ENCODE measurements around the gene NEU1.
"Not testable (repeated sequence)": the region's sequence is repeated elsewhere in the genome, so short reads cannot be mapped to it uniquely, and the experiment has no call there.

NEU1 gene

DNA sequence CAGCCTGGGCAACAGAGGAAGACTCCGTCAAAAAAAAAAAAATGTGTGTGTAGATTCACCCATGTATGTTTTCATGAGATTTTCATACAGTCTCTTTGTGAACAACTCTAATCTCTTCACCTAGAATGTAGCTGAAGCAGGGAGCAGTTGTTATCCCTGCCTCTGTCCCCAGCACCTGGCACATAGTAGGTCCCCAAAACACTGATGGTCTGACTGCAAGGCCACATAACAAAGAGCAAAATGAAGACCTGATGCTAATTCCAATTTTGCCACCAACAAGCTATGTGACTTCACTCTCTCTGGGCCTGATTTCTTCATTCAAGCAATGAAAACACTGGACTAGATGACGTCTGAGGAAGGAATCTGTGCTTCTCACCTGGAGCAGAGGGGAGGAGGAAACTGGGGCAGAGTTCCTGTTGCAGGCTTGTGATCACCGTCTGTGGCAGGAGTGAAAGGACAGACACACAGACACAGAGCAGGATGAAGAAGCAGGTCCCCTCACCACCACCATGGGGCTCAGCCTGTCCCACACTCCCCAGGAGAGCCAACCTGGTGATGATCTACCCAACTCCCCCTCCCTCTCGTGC, 11.6 kb upstream of the NEU1 start:
- DNase-seq (ENCODE audit: low read depth), result no peak

DNA sequence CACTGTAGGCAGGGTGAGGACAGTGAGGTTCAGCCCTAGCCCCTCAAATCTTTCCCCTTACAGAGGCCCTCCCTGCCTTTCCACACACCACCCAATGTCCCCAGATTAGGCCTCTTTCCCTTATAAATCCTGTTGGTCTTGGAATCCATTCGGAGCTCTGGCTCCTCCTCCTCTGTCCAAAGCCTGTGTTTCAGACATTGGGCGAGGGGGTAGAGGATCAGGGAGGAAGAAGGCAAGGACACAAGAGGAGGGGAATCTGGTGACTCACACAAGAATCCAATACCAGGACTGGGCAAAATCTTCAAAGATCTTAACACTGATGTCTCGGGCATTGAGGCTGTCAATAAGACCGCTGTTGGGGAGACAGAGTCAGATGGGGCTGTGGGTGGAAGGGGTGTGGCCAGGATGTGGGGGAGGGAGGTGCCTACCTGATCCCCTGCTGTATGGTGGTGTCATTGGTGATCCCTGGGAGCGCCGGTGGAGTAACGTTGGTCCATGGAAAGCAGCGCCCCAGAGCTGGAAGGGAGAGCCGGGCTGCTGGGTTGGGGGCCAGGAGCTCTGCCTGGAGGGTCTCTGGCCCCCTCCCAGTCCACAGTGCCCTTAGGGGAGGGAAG, 8.5 kb upstream of the NEU1 start:
- DNase-seq (ENCODE audit: low read depth), result no peak

DNA sequence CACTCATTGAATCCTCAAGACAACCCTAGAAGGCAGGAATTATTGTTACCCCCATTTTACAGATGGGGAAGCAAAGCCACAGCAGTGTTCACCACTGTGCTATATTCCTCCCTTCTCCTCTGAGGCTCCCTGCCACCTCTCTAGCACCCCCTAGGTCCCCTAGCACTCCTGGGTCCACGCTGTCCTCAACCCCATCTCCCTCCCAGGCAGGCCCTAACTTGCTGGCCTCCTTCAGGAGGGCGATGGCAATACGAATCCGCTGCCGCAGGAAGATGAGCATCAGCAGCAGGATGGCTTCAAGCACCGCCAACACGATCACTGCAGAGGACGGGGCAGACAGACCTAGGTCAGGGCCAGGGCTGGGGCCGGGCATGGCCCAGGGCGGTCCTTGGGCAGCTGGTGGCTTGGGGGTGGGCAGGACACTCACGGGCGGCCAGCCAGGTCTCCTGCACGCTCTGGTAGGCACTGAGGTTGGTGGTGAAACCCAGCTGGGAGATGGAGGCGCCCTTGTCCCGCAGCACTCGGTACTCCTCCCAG, 7.8 kb upstream of the NEU1 start:
- DNase-seq (ENCODE audit: low read depth), result no peak

DNA sequence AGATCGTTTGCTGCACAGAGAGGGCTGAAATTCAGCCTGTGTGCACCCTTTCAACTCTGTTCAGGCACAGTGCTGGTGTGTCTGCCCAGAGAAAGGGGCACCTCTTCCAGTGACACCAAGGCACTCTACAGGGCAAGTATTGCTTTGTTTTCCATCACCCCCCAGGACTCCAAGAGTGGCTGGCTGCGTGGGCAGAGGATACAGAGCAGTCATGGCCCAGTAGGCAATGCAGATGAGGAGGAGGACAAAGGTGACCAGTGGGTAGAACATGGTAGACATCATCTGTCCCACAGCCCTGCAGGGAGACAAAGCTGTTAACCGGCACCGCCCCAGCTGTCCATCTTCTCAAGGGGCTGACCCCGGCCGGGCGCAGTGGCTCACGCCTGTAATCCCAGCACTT, 6.7 kb upstream of the NEU1 start:
- DNase-seq (ENCODE audit: low read depth), result no peak

DNA sequence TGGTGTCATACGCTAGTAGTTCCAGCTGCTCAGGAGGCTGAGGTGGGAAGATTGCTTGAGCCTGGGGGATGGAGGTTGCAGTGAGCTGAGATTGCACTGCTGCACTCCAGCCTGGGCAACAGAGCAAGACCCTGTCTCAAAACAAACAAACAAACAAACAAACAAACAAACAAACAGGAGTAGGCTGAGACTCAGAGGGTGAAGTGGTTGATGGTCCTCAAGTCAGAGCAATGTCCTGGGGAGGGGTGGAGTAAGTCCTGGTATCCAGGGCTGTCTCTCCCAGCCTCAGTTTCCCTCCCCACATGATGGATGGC, 6.0 kb upstream of the NEU1 start:
- not testable (repeated sequence) for DNase-seq (ENCODE audit: low read depth)

DNA sequence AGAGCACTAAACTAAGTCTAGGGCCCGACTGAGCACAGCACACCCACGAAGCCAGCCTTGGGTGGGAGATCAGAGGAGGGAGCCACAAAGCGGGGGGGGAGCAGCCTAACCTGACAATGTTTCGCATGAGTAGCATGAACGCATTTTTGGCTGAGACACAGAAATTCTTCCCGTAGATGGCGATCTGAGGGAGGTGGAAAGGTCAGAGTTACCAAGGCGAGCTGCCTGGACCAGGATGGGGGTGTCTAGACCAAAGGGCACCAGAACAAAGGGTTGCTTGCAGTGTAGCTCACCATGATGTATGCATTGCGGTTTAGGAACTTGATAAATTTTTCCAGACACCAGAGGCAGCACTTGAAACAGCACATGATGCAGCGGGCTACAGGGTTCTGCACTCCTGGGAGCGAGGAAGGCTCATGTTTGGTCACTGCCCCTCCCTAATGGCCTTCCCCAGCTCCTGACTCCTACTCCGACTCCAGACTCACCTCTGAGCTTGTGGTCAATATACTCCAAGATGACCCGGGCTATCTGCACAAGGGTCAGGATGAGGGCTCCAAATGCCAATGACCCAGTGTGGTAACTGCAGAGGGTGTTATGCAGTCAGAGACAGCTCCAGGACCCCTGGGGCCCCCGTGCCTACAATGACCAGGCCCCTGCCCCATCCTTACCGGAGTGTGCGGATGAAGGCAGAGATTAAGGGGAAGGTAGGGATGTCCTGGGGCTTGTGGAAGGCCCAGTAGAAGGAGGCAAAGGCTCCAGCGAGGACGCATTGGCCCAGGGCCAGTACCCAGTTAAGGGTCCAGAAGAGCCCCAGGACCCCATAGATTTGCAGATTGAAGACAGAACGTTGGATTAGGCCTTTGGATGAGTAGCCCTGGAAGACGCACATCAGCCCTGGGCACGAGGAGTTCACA, 2.8 kb upstream of the NEU1 start:
- DNase-seq (ENCODE audit: low read depth), result no peak

DNA sequence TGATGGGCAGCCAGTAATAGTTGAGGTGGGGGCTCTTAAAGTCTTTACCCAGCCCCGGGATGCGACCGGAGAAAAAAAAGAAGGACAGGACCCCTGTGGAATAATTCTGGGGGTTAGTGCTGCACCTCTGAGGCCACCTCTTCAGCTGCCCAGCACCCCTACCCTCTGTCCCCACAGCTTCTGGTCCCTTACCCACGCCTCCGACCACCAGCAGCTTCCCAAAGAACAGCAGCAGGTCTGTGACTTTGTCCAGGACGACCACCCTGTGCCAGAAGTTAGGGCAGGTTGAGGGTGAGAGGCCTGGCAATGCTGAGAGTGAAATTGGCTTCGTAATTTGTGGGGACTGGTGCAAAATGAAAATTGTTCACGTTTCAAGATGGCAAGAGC, 2.2 kb upstream of the NEU1 start:
- DNase-seq (ENCODE audit: low read depth), result no peak

DNA sequence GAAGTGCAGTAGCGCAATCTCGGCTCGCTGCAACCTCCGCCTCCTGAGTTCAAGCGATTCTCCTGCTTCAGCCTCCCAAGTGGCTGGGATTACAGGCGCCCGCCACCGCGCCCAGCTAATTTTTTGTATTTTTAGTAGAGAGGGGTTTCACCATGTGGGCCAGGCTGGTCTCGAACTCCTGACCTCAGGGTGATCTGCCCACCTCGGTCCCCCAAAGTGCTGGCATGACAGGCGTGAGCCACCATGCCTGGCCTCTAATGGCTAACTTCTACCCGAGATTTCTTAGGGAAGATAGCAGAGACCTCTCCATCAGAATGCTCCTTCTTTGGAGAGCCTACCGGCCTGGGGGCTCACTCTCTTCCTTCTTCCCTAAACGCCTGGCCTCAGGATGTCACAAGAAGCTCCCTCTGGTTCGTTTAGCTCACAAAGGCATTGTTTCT, 1.5 kb upstream of the NEU1 start:
- DNase-seq (ENCODE audit: low read depth), result not testable (repeated sequence)

DNA sequence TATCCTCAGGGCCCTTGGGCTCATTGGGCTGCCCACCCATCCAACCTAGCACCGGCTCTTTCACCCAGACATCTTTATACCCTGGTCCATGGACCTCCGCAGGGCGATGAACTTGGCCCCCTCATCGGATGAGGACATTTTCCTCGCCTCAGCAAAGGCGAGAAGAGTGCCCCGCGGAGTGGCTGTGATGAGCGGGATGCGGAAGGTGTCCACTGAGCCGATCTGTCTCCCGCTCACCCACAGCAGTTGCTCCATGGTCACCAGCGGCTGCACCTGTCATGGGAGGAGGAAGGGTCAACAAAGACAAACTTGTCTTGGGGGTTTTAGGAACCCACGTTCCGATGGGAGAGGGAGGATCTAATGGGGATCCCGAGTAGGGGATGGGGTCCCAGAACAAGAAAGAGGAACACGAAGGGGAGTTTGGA, 690 bp downstream of the NEU1 start:
- no peak for DNase-seq (ENCODE audit: low read depth)

DNA sequence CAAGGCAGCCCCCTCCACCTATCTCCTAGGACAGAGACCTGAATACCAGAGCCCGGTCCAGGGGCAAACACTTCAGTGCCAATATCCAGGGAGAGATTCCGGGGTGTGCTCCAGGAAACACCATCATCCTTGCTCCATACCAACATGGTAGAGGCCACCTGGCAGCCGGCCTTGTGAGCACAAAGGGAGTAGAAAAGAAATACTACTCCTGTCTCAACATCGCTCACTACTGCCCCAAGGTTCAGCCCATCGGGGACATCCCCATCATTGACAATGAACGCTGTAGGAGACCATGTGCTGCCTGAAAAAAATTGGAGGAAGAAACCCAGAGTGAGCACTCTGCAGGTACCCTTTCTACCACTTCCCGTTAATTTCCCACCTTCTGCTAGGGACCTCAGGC, 1.5 kb downstream of the NEU1 start:
- no peak for DNase-seq (ENCODE audit: low read depth)

DNA sequence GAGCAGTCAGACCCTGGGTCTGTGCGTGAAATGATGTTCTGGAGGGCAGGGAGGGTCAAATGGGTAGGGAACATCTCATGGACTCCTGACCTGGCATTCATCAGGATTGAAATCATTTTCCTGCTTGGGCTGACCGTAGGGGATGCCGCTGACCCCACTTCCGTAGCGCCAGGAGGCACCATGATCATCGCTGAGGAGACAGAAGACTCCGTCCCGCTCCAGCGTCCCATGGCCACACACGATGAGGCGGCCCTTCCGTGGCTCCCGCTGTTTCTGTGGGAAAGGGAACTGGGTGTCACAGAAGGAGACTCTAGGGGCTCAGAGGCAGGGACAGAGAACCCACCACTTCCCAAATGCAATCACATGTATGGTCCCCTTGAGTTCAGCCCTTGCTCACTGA, 2.3 kb downstream of the NEU1 start:
- DNase-seq (ENCODE audit: low read depth), result no peak

DNA sequence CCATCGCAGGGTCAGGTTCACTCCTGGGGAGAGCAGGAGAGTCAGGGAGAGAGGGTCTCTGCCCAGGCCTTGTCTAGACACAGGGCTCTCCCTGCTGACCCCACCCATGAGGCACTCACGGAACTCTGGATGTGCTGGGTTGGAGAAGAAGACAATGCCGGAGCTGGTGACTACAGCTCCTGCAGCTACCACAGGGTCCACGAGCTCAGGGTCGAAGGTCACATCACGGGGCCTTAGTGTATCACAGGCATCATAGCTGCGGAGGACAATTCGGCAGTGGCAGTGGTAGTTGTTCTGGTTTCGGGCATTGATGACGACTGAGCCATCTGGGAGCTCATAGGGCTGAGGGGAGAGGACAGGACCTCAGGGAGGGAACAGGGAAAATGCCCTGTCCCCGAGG, 2.7 kb downstream of the NEU1 start:
- DNase-seq (ENCODE audit: low read depth), result no peak

DNA sequence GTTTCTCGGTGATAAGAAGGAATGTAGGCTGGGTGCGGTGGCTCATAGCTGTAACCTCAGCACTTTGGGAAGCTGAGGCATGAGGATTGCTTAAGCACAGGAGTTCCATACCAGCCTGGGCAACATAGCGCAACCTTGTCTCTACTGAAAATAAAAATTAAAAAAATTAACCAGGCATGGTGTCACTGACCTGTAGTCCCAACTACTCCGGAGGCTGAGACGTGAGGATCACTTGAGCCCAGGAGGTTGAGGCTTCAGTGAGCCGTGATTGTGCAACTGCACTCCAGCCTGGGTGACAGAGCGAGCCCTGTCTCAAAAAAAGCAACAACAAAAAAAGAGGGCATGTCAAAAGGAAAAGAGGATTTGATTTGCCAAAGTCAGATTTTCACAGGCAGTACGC, 3.9 kb downstream of the NEU1 start:
- no peak for DNase-seq (ENCODE audit: low read depth)

DNA sequence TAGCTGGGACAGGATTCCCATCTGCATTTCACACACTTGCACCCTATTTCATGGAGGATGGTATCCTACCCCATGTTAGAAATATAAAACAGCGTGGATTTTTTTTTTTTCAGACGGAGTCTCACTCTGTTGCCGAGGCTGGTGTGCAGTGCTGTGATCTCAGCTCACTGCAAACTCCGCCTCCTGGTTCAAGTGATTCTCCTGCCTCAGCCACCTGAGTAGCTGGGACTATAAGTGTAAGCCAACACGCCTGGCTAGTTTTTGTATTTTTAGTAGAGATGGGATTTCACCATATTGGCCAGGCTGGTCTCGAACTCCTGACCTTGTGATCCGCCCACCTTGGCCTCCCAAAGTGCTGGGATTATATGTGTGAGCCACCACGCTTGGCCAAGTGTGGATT, 4.8 kb downstream of the NEU1 start:
- DNase-seq (ENCODE audit: low read depth), result not testable (repeated sequence)

DNA sequence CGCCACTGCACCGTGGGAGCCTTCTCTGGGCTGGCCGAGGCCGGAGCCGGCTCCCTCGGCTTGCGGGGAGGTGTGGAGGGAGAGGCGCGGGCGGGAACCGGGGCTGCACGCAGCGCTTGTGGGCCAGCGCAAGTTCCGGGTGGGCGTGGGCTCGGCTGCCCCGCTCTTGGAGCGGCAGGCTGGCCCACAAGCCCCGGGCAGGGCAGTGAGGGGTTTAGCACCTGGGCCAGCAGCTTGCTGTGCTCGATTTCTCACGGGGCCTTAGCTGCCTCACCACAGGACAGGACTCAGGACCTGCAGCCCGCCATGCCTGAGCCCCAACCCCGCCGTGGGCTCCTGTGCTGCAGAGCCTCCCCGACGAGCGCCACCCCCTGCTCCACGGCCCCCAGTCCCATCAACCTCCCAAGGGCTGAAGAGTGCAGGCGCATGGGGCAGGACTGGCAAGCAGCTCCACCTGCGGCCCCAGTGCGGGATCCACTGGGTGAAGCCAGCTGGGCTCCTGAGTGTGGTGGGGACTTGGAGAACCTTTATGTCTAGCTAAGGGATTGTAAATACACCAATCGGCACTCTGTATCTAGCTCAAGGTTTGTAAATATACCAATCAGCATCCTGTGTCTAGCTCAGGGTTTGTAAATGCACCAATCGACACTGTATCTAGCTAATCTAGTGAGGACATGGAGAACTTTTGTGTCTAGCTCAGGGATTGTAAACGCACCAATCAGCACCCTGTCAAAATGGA, 10.5 kb downstream of the NEU1 start:
- DNase-seq (ENCODE audit: low read depth), result not testable (repeated sequence)

DNA sequence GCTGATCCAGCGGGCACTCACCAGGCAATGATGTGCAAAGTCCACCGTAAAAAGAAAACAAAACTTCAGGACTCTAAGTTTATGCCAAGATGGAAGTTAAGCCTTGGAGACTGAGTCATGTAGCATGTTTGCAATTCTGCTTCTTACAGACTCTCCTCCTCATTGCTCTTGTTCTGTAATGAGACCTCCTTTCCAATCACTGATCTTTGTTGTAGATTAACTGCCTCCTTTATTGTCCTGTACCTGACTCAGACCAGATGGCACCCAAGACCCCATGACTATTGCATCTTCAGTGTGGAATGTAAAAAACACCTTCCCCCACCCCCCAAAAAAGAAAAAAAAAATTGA, 11.2 kb downstream of the NEU1 start:
- DNase-seq (ENCODE audit: low read depth), result no peak

DNA sequence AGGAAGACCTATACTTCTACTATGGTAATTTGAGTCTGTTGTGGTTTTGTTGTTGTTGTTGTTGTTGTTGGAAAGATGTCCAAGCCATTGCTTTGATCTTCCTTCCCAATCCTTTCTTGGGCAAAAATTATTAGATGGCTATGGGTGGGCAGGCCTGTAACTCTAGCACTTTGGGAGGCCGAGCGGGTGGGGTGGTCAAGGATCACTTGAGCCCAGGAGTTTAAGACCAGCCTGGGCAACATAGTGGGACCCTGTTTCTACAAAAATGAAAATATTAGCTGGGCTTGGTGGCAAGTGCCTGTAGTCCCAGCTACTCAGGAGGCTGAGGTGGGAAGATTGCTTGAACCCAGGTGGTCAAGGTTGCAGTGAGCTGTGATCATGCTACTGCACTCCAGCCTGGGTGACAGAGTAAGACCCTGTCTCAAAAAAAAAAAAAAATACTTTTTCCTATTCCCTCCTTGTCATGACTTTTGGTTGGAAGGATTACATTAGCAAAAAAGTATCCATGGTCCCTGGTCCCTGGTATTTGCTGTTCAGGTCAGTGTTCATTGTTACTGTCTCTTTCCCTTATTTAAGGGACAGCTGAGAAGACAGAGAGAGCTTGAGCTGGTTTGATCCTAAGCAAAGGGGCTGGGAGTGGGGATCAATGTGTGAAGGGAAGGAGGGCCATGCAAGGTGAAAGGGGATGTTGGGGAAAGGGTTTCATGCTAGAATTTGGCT, 11.7 kb downstream of the NEU1 start:
- no peak for DNase-seq (ENCODE audit: low read depth)

DNA sequence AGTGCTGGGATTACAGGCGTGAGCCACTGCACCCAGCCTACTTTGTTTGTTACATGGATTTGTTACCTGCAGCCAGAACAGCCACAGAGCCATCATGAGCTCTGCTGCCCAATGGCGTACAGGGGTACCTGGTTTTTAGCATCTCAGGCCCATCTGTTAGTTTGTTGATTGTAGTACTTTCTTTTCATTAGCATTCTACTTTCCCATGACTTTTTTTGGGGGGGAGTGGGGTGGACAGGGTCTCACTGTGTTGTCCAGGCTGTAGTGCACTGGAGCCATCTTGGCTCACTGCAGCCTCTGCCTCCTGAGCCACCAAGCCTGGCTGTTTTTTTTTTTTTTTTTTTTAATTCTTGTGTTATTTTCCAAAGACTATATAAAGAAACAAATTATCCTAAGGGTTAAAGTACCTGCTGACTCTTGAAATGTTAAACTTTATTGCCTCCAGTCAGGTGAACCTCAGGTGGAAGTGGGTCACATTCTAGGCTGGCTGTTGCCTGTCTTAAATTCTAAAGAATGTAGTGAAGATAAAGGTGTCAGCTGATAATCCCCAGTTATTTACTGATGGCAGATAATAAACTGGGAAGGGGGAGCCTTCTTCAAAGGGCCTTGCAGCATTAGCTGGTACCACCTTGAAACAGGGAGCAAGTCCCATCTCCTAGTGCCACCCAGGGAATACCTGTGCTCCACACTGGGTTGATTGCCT, 15.2 kb downstream of the NEU1 start:
- no peak for DNase-seq (ENCODE audit: low read depth)

DNA sequence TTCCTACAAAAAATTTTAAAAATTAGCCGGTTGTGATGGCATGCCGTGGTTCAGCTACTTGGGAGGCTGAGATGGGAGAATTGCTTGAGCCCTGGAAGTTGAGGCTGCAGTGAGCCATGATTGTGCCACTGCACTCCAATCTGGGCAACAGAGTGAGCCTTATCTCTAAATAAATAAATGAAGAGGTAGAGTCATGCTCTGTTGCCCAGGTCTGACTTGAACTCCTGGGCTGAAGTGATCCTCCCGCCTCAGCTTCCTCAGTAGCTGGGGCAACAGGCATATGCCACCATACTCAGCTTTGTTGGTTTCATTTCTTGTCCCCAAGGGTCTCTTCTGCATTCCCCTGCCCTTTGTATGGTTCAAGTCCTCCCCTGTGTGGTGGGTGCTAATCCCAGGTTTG, 18.1 kb downstream of the NEU1 start:
- no peak for DNase-seq (ENCODE audit: low read depth)

DNA sequence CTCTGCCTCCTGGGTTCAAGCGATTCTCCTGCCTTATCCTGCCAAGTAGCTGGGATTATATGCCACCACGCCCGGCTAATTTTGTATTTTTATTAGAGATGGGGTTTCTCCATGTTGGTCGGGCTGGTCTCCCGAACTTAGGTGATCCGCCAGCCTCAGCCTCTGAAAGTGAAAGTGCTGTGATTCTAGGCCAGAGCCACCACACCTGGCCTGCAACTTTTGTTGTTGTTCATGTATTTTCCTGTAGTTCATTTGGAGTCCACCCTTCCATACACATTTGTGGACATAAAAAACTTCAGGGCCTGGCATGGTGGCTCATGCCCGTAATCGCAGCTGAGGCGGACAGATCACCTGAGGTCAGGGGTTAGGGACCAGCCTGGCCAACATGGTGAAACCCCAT, 20.6 kb downstream of the NEU1 start:
- no peak for DNase-seq (ENCODE audit: low read depth)

DNA sequence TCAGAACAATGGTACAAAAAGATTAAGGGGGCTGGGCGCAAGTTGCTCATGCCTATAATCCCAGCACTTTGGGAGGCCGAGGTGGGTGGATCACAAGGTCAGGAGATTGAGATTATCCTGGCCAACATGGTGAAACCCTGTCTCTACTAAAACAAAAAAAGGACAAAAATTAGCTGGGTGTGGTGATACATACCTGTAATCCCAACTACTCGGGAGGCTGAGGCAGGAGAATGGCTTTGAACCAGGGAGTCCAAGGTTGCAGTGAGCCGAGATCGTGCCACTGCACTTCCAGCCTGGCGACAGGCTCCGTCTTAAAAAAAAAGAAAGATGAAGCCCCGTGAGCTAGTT, 22.9 kb downstream of the NEU1 start:
- not testable (repeated sequence) for DNase-seq (ENCODE audit: low read depth)
